Erythroblast (primary cell): ENCODE results near the gene OTOG.

ENCODE experiments used
- GATA1 ChIP-seq: IDR thresholded peaks from 2 replicates; pipeline ENCODE4 v1.6.1; 2011; ENCODE audit warnings: low read depth, mild to moderate bottlenecking, control low read depth, low read length, moderate library complexity
- POLR2A ChIP-seq: IDR thresholded peaks from 2 replicates; pipeline ENCODE4 v1.6.1; 2011; ENCODE audit warnings: mild to moderate bottlenecking, low read length

GRCh38 chr11:17514476-17514875, 32.6 kb upstream of the OTOG start:
- TF ChIP-seq POLR2A (no peak), GATA1 (no peak)
